ENCODE results near the gene MINDY4.

The MINDY4 gene

DNA sequence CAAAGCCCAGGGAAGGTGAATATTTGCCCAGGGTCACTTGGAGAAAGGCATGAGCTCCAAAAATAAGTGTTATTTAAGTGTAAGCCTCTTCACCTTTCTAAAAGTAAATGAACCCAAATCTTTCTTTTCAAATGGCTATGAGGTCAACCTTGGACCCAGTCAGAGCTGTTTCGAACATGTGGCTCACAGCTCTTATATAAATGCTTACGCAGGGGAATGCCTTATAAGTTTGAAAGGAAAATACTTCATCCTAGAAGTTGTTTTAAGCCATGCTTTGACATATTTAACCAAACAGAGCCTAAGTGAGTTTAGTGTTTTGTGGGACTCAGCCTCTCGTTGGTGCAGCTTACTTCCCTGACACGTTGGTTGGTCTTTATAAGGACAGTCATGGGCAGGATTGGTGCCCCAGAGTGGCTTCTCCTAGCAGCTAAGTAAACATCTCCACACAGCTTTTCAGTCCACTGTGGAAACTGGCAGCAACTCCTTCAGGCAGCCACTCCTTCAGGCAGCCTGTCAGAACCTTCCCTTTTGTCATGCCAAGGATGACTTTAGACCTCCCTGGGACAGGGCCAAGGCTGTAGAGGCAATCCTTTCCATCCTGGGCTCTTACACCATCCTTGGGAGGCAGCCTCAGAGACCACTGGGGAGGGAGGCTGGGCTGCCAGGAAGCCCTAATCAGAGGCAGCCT is 43.6 kb downstream of the MINDY4 start:
- Histone ChIP-seq H3K27me3 (ENCODE audit: insufficient read depth, poor library complexity, severe bottlenecking) (peaks cover 2% of the 10 kb centered on the region), H3K27ac (replicated peaks) (no peak overlapping the region), H3K4me3 (replicated peaks; ENCODE audit: insufficient read depth, low read length) (no peak overlapping the region)
- DNase-seq (ENCODE audit: low read depth in 1 of 2, low spot score in 1 of 2) = no peak
- TF ChIP-seq GABPA (IDR thresholded peaks at IDR 0.05; ENCODE audit: low read depth) (no peak), POLR2AphosphoS5 (IDR thresholded peaks at IDR 0.05; ENCODE audit: low read depth) (no peak), SPI1 (IDR thresholded peaks at IDR 0.05; ENCODE audit: borderline replicate concordance, low read depth) (no peak)
- TF ChIP-seq, protein P1, sequence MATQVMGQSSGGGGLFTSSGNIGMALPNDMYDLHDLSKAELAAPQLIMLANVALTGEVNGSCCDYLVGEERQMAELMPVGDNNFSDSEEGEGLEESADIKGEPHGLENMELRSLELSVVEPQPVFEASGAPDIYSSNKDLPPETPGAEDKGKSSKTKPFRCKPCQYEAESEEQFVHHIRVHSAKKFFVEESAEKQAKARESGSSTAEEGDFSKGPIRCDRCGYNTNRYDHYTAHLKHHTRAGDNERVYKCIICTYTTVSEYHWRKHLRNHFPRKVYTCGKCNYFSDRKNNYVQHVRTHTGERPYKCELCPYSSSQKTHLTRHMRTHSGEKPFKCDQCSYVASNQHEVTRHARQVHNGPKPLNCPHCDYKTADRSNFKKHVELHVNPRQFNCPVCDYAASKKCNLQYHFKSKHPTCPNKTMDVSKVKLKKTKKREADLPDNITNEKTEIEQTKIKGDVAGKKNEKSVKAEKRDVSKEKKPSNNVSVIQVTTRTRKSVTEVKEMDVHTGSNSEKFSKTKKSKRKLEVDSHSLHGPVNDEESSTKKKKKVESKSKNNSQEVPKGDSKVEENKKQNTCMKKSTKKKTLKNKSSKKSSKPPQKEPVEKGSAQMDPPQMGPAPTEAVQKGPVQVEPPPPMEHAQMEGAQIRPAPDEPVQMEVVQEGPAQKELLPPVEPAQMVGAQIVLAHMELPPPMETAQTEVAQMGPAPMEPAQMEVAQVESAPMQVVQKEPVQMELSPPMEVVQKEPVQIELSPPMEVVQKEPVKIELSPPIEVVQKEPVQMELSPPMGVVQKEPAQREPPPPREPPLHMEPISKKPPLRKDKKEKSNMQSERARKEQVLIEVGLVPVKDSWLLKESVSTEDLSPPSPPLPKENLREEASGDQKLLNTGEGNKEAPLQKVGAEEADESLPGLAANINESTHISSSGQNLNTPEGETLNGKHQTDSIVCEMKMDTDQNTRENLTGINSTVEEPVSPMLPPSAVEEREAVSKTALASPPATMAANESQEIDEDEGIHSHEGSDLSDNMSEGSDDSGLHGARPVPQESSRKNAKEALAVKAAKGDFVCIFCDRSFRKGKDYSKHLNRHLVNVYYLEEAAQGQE (IDR thresholded peaks at IDR 0.05; ENCODE audit: insufficient replicate concordance, low read depth) = no peak
- TF ChIP-seq, protein P2, sequence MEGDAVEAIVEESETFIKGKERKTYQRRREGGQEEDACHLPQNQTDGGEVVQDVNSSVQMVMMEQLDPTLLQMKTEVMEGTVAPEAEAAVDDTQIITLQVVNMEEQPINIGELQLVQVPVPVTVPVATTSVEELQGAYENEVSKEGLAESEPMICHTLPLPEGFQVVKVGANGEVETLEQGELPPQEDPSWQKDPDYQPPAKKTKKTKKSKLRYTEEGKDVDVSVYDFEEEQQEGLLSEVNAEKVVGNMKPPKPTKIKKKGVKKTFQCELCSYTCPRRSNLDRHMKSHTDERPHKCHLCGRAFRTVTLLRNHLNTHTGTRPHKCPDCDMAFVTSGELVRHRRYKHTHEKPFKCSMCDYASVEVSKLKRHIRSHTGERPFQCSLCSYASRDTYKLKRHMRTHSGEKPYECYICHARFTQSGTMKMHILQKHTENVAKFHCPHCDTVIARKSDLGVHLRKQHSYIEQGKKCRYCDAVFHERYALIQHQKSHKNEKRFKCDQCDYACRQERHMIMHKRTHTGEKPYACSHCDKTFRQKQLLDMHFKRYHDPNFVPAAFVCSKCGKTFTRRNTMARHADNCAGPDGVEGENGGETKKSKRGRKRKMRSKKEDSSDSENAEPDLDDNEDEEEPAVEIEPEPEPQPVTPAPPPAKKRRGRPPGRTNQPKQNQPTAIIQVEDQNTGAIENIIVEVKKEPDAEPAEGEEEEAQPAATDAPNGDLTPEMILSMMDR (IDR thresholded peaks at IDR 0.05; ENCODE audit: insufficient read depth, low read length) = no peak

DNA sequence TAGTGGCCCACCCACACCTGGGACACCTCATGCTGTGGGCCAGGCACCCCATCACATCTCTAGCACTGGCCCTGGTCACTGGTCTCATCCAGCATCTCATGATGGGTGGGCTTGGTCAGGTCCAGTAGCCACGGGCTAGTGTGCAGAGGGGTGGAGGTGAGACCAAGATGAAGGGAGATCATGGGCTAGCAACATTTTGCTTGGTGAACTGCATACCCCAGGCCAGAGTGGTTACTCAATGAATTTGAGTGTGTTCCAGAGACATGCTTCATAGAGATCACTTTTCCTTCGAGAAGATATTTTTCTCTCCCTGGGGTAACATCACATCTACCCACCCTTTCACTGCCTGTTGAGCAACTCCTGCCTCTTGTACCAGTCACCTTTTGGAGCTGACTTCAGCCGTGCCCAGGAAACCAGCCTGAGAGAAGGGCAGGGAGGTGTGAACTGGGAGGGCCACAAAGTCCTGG is 44.2 kb downstream of the MINDY4 start:
- DNase-seq (ENCODE audit: low read depth in 1 of 2, low spot score in 1 of 2) = no peak
- peaks cover 2% of the 10 kb centered on the region for H3K27me3 ChIP-seq (ENCODE audit: insufficient read depth, poor library complexity, severe bottlenecking)
- H3K4me3 ChIP-seq (replicated peaks; ENCODE audit: insufficient read depth, low read length) = no peak overlapping the region
- H3K27ac ChIP-seq (replicated peaks) = no peak overlapping the region
- TF ChIP-seq, protein P2 (IDR thresholded peaks at IDR 0.05; ENCODE audit: insufficient read depth, low read length) = no peak

DNA sequence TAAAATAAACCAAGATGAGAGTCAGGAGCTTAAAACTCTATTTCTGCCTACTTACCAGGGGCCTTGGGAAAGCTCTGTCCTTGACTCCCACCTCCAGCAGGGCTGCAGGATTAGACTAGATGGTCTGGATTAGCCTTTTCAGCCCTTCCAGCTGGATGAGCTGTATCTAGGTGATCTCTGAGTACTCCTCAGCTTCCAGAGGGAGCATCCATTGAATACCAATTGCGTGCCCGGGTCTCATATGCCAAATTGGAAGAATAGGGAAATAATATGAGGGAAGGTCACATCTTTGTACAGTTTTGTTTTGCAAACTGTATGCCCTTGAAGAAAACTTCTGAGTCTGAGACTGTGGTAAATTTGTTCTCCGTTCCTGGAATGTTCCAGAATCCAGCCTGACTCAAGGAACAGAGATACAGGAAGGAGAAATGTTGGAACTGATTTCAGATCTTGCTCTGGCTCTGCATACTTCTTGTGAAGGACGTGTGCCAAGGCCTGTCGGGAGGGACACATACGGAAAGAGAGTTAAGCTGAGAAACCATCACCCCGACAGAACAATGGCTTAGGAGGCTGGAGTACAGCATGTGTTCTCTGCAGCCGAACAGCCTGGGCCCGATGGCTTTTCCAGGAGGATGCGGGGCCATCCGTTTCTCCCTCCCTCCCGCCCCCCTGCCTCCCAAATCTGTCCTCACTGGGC is 44.9 kb downstream of the MINDY4 start:
- H3K27ac ChIP-seq (replicated peaks) = no peak overlapping the region
- DNase-seq (ENCODE audit: low read depth in 1 of 2, low spot score in 1 of 2) = no peak
- TF ChIP-seq POLR2AphosphoS5 (IDR thresholded peaks at IDR 0.05; ENCODE audit: low read depth) (no peak), GABPA (IDR thresholded peaks at IDR 0.05; ENCODE audit: low read depth) (no peak), SPI1 (IDR thresholded peaks at IDR 0.05; ENCODE audit: borderline replicate concordance, low read depth) (no peak)
- TF ChIP-seq, protein P1 (IDR thresholded peaks at IDR 0.05; ENCODE audit: insufficient replicate concordance, low read depth) = no peak
- TF ChIP-seq, protein P2 (IDR thresholded peaks at IDR 0.05; ENCODE audit: insufficient read depth, low read length) = no peak

More for the DNA sequence above, 44.9 kb downstream of the MINDY4 start:
- Histone ChIP-seq H3K27me3 (ENCODE audit: insufficient read depth, poor library complexity, severe bottlenecking) (peaks cover 2% of the 10 kb centered on the region), H3K4me3 (replicated peaks; ENCODE audit: insufficient read depth, low read length) (no peak overlapping the region)

All from HL-60 (cell line).